Right kidney (tissue), 1 donor: Measurements from ENCODE around the gene RPL28.

Source experiments
- DNase-seq: peaks from one replicate; pipeline ENCODE4 v3.0.0-alpha.2; 2016

The RPL28 gene

GRCh38 chr19:55372316-55373081, 13.2 kb upstream of the RPL28 start:
- DNase-seq = no peak

- no peak for DNase-seq
These were observed 12.3 kb upstream of the RPL28 start for GRCh38 chr19:55373306-55373992.

- peak; percentile 51 for DNase-seq
These were observed 11.6 kb upstream of the RPL28 start for GRCh38 chr19:55373993-55374757.

DNA sequence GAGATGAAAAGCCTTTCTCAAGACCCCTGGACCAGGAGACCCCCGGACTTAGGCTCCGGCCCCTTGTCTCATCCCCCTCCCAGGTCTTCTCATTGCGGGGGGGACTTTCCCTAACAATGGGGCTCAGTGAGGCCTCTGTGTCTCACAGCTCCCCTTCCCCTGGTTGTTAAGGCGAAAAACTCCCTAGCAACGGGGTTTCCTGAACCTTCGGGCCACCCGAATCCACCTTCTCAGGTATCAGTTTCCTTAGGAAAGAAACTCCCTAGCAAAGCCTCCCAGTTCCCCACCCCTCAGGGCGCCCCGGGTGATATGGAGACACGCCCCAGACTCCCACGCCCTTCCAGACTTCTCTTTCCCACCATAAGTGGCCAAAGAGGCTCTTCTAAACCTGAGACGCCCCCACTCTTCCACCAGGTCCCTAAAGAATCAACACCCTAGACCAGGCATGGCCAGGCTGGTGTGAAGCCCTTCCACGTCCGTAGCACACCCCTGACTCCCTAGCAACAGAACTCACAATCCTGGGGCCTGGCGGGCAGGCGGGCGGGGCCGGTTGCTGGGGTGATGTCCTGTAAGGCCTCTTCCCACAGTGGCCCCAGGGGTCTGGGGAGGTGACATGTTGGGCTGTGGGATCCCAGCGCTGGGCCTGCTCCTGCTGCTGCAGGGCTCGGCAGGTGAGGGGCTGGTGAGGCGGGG, 9.3 kb upstream of the RPL28 start, which contains the start of gene TMEM190:
TSS of gene TMEM190 (plus strand) at position 586 of the 693 bp plus-strand sequence. CDS start at position 614, 28 bp downstream.
- peak; percentile 60 for DNase-seq

- peak; percentile 52 for DNase-seq
These were observed 8.2 kb upstream of the RPL28 start for GRCh38 chr19:55377356-55378131.

DNA sequence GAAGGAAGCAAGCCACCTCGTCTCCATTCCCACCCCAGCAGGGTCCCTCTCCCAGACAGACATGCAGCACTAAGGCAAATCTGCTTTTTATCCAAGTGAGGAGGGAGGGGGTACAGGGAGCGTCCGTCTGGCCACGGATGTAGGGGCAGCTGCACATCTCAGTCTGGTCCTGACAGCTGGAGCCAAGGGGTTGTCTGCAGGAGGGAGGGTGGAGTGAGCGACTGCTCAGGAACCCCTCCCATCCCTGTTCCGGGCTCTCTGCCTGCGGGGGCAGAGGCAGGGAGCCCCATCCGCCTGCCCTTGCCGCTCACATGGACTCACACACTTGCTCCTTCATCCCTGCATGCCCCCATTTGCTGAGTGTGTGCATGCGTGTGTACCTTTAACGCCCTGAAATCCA, 6.6 kb upstream of the RPL28 start:
- DNase-seq = no peak

DNA sequence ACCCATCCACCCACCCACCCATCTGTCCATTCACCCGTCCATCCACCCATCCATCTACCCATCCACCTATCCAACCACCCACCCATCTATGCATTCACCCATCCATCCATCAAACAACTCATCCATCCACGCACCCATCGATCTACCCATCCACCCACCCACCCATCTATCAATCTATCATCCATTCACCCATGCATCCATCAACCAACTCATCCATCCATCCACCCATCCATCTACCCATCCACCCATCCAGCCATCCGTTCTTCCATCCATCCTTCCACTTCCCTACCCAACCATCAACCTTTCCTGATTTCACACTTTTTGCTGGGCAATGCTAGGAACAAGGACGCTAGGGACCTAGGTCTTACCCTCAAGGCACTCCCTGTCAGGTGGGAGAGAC, 3.7 kb upstream of the RPL28 start:
- DNase-seq = no peak

GRCh38 chr19:55382522-55383054, 3.1 kb upstream of the RPL28 start:
- no peak for DNase-seq

- peak; percentile 82 for DNase-seq
These were observed 2.2 kb upstream of the RPL28 start for GRCh38 chr19:55383279-55384130.

DNA sequence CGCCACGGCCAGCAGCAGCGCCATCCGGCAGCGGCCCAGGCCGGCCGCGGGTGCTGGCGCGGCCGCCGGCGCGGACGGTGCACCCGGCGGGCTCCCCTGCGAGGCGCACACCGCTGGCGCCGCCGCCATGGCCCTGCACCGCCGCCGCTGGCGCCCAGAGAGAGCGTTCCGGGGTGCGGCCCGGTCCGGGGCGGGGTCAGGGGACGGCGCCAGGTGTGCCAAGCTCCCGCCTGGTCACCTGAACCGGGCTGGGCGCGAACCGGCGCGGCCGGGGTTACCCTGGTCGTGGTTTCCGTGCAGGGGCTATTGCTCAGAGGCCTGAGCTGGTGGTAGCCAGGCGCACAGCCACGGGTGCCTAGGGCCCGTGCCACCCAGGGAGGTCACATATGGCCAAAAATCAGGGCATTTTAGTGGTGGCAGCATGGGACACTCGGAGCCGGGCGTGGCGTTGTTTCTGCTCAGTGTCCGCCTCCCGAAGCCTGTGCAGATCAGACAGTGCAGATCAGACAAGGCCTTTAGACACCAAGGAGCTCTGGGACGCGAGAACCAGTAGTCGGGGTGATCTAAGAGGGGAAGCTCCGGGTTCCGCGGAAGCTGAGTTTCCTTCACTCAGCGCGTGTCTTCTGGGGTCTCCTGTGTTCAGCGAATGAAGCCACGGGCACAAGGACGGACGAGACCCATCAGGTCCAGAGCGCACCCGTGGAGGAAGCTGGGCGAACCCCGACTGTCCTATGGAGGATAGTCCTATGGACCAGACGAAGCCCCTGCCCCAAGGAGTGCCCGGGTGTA, 1.4 kb upstream of the RPL28 start, which contains the start of gene TMEM238:
TSS of gene TMEM238 (minus strand) at position 162 of the 789 bp plus-strand sequence. CDS start at position 129, 33 bp downstream.
- DNase-seq = peak; percentile 72

DNA sequence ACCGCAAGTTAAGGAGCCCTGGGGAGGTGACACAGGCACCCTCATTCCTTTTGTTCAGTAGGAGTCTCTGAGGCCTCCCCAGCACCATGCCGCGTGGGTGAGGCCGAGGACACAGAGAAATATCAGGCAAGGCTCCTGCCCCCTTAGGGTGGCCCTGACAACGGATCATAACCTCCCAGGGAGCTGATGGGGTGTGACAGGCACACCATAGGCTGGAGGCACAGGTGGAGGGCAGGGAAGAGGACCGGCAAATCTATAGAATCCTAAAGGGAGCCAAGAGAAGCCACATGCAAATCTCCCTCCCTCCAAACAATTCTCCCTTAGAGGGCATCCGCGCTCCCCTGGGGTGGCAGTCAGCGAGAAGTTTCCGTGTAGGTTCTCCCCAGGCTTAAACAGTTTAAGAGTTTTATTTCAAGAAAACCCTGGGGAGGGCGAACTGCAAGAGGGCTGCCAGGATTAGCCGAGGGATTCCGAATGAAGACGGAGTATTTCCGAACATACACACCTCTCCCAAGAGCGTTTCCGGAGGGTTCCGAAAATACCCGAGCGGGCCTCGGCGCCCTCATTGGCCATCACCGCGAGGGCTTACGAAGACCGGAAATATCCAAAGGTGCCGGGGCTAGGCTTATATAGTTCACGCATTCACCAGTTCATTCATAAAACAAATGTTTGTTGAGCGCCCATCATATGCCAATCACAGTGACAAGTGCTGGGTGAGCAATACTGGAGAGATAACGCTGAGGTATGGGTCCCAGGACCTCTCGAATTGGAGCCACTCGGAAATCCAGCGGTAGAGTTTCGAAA, 610 bp upstream of the RPL28 start:
- DNase-seq = peak; percentile 99

GRCh38 chr19:55386493-55386971, 800 bp downstream of the RPL28 start:
- no peak for DNase-seq

DNA sequence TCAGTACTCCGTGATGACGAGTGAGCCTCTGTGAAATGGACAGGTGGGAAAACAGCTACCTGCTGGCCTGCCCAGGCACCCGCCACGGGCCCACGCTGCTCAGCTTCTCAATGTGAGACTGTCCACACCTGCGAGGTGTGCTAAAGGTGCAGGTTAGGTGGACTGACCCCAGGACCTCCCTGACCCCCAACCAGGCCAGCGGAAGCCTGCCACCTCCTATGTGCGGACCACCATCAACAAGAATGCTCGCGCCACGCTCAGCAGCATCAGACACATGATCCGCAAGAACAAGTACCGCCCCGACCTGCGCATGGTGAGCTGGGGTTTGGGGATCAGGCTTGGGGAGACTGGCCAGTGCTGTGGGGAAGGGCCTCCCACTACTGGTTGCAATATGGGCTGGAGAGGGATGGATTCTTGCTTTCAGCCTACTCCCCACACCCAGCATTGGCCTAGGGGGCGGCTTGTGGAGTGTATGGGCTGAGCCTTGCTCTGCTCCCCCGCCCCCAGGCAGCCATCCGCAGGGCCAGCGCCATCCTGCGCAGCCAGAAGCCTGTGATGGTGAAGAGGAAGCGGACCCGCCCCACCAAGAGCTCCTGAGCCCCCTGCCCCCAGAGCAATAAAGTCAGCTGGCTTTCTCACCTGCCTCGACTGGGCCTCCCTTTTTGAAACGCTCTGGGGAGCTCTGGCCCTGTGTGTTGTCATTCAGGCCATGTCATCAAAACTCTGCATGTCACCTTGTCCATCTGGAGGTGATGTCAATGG, 2.2 kb downstream of the RPL28 start:
- no peak for DNase-seq

DNA sequence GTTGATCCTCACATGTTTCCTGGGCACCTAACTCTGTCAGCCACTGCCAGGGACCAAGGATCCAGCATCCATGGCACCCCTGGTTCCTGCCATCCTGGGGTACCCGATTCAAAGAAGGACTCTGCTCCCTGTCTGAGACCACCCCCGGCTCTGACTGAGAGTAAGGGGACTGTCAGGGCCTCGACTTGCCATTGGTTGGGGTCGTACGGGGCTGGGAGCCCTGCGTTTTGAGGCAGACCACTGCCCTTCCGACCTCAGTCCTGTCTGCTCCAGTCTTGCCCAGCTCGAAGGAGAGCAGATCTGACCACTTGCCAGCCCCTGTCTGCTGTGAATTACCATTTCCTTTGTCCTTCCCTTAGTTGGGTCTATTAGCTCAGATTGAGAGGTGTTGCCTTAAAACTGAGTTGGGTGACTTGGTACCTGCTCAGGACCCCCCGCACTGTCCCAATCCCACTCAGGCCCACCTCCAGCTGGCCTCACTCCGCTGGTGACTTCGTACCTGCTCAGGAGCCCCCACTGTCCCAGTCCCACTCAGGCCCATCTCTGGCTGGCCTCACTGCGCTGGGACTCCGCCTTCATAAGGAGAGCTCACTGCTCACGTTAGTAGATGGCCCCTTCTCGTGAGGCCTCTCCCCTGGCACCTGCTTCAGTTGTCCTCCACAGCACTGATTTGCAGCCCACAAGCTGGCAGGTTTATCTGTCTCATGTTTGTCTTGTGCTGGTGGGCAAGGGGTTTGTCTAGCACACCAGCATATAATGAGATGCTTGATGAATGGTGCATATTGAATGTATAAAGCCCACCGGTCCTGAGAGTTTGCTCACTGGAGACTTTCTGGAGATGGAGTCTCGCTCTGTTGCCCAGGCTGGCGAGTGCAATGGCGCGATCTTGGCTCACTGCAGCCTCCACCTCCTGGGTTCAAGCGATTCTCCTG, 3.9 kb downstream of the RPL28 start:
- DNase-seq = no peak

GRCh38 chr19:55390461-55390880, 4.7 kb downstream of the RPL28 start:
- no peak for DNase-seq

- no peak for DNase-seq
These were observed 5.5 kb downstream of the RPL28 start for GRCh38 chr19:55391191-55391670.
